ENCODE results near the gene TOX3. TPM values are rescaled to one million over a fixed set of nuclear protein-coding genes. Genes with fewer than 3 reads are reported as not detected.

The TOX3 gene
- polyA plus RNA-seq, 1 of the 3 experiments (the other 2 are of a cell fraction): not detected

DNA sequence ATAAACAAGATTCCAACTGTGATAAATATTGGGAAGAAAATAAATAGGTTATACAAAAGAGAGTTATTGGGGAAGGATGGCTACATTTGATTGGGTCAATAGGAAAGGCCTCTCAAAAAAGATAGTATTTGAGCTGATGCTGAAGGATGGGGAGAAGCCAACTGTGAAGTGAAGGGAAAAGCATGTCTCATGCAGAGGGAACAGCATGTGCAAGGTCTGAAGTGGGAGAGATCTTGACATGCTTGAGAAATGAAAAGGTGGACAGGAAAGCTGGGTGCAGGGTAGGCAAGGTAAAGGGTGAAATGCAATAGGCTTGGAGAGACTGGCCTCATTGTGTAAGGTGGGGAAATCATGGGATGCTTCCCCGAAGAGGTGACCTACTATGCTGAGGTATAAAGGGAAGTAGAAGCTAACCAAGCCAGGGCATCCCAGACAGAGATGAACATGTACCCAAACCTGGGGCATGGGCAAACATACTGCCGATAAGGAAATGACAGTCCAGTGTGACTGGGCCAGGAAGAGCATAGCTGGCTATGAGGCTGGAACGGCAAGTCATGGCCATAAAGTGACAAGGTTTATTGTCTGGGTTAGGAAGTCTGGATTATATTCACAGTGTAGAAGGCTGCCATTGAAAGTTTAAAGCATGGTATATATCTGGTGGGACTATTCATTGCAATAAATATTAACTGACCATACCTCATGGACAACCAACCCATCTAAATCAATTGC, 91.2 kb downstream of the TOX3 start:
- Histone ChIP-seq H3K9me3 (no peaks in the 10 kb centered on the region), H3F3A (replicated peaks; ENCODE audit: insufficient read depth) (no peaks in the 10 kb centered on the region), H3K4me2 (no peak overlapping the region), H2AFZ (ENCODE audit: low read depth) (no peak overlapping the region), H3K9ac (no peak overlapping the region), H3K9me2 (no peaks in the 10 kb centered on the region), H3K4me3 (ENCODE audit: low read depth in 2 of 2, low read length in 1 of 2) (no peak overlapping the region), H3K27ac (ENCODE audit: low read depth in 2 of 2, low read length in 1 of 2) (no peak overlapping the region), H3K79me2 (ENCODE audit: insufficient read depth) (no peaks in the 10 kb centered on the region), H3K36me3 (replicated peaks in 1 of 2; ENCODE audit: control insufficient read depth in 1 of 2, insufficient read depth in 2 of 2, low read length in 1 of 2) (no peaks in the 10 kb centered on the region), H3K27me3 (ENCODE audit: insufficient read depth) (no peaks in the 10 kb centered on the region), H3K4me1 (ENCODE audit: control insufficient read depth in 1 of 2, insufficient read depth in 2 of 2, low read depth in 1 of 2, low read length in 1 of 2) (no peaks in the 10 kb centered on the region), H4K20me1 (ENCODE audit: insufficient read depth) (no peaks in the 10 kb centered on the region)
- POLR2A ChIA-PET: interaction anchor here (0.5 kb wide), 1 partner anchor 11 kb away, joined by 3 read pairs; no protein-coding TSS in a partner anchor
- 47% methylated on average over 3 of the region's 3 CpGs for WGBS (ENCODE audit: low lambda C conversion rate)
- TF ChIP-seq JUND (IDR thresholded peaks at IDR 0.05) (no peak), FOXJ3 (CRISPR knock-in tag; IDR thresholded peaks at IDR 0.05) (no peak), SIN3A (IDR thresholded peaks at IDR 0.05; ENCODE audit: borderline replicate concordance, low read depth, low read length) (no peak)
- no peak for DNase-seq
- CTCF ChIA-PET: no interaction called here

DNA sequence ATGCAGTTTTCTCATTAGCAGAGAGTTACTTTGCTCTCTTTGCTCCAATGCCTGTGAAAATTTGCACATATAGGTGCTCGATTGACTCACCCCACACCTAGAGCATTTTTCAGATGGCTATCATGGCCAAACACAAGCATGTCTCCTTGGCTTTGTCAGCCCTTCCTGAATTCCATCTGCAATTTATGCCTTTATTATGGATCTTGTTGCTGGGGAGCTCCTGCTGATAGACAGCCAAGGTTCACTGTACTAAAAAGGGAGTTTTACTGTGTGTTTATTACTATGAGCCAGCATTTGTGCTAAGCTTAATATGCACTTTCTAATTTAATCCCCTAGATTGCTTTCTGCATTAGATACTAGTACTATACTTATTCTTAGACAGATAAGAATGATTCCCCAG, 93.3 kb downstream of the TOX3 start:
- H3K4me1 ChIP-seq (ENCODE audit: control insufficient read depth in 1 of 2, insufficient read depth in 2 of 2, low read depth in 1 of 2, low read length in 1 of 2): no peaks in the 10 kb centered on the region
- H3K27me3 ChIP-seq (ENCODE audit: insufficient read depth): no peaks in the 10 kb centered on the region
- no peaks in the 10 kb centered on the region for H4K20me1 ChIP-seq (ENCODE audit: insufficient read depth)
- no peaks in the 10 kb centered on the region for H3K9me2 ChIP-seq
- no peak overlapping the region for H3K4me3 ChIP-seq (ENCODE audit: low read depth in 2 of 2, low read length in 1 of 2)
- H3K36me3 ChIP-seq (replicated peaks in 1 of 2; ENCODE audit: control insufficient read depth in 1 of 2, insufficient read depth in 2 of 2, low read length in 1 of 2): no peaks in the 10 kb centered on the region
- no peak overlapping the region for H3K9ac ChIP-seq
- no peak for DNase-seq
- H3K27ac ChIP-seq (ENCODE audit: low read depth in 2 of 2, low read length in 1 of 2): no peak overlapping the region
- no peaks in the 10 kb centered on the region for H3K9me3 ChIP-seq
- CTCF ChIA-PET: no interaction called here
- 6% methylated on average over 1 of the region's 1 CpG for WGBS (ENCODE audit: low lambda C conversion rate)
- POLR2A ChIA-PET: no interaction called here
- H3F3A ChIP-seq (replicated peaks; ENCODE audit: insufficient read depth): no peaks in the 10 kb centered on the region
- H3K79me2 ChIP-seq (ENCODE audit: insufficient read depth): no peaks in the 10 kb centered on the region
- no peak overlapping the region for H2AFZ ChIP-seq (ENCODE audit: low read depth)
- H3K4me2 ChIP-seq: no peak overlapping the region
- TF ChIP-seq NFIC (IDR thresholded peaks at IDR 0.05; ENCODE audit: borderline replicate concordance): no peak
- TF ChIP-seq EP300 (IDR thresholded peaks at IDR 0.05; ENCODE audit: borderline replicate concordance in 1 of 2, low read depth in 1 of 2, low read length in 1 of 2): no peak
- no peak for TF ChIP-seq FOSL2 (IDR thresholded peaks at IDR 0.05; ENCODE audit: borderline replicate concordance, low read depth)
- no peak for TF ChIP-seq TAF1 (IDR thresholded peaks at IDR 0.05; ENCODE audit: borderline replicate concordance, low read depth, low read length)
- TF ChIP-seq MXI1 (IDR thresholded peaks at IDR 0.05; ENCODE audit: low read depth, low read length): no peak
- TF ChIP-seq POLR2AphosphoS5 (IDR thresholded peaks at IDR 0.05; ENCODE audit: low read depth, low read length): no peak
- TF ChIP-seq JUND (IDR thresholded peaks at IDR 0.05): no peak
- no peak for TF ChIP-seq GATA2 (CRISPR knock-in tag; IDR thresholded peaks at IDR 0.05)
- TF ChIP-seq, protein P1, sequence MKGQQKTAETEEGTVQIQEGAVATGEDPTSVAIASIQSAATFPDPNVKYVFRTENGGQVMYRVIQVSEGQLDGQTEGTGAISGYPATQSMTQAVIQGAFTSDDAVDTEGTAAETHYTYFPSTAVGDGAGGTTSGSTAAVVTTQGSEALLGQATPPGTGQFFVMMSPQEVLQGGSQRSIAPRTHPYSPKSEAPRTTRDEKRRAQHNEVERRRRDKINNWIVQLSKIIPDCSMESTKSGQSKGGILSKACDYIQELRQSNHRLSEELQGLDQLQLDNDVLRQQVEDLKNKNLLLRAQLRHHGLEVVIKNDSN (IDR thresholded peaks at IDR 0.05; ENCODE audit: borderline replicate concordance, low read depth): no peak
- no peak for TF ChIP-seq TCF12 (IDR thresholded peaks at IDR 0.05)
- no peak for TF ChIP-seq RAD21 (IDR thresholded peaks at IDR 0.05; ENCODE audit: low read length)
- TF ChIP-seq TEAD4 (IDR thresholded peaks at IDR 0.05; ENCODE audit: borderline replicate concordance, insufficient read depth): no peak
- TF ChIP-seq, protein P2, sequence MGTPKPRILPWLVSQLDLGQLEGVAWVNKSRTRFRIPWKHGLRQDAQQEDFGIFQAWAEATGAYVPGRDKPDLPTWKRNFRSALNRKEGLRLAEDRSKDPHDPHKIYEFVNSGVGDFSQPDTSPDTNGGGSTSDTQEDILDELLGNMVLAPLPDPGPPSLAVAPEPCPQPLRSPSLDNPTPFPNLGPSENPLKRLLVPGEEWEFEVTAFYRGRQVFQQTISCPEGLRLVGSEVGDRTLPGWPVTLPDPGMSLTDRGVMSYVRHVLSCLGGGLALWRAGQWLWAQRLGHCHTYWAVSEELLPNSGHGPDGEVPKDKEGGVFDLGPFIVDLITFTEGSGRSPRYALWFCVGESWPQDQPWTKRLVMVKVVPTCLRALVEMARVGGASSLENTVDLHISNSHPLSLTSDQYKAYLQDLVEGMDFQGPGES (IDR thresholded peaks at IDR 0.05; ENCODE audit: low read depth, low read length): no peak
- TF ChIP-seq SMC3 (IDR thresholded peaks at IDR 0.05; ENCODE audit: low read depth, low read length): no peak
- no peak for TF ChIP-seq EZH2phosphoT487 (IDR thresholded peaks at IDR 0.05; ENCODE audit: borderline replicate concordance, low read depth)
- TF ChIP-seq, protein P3, sequence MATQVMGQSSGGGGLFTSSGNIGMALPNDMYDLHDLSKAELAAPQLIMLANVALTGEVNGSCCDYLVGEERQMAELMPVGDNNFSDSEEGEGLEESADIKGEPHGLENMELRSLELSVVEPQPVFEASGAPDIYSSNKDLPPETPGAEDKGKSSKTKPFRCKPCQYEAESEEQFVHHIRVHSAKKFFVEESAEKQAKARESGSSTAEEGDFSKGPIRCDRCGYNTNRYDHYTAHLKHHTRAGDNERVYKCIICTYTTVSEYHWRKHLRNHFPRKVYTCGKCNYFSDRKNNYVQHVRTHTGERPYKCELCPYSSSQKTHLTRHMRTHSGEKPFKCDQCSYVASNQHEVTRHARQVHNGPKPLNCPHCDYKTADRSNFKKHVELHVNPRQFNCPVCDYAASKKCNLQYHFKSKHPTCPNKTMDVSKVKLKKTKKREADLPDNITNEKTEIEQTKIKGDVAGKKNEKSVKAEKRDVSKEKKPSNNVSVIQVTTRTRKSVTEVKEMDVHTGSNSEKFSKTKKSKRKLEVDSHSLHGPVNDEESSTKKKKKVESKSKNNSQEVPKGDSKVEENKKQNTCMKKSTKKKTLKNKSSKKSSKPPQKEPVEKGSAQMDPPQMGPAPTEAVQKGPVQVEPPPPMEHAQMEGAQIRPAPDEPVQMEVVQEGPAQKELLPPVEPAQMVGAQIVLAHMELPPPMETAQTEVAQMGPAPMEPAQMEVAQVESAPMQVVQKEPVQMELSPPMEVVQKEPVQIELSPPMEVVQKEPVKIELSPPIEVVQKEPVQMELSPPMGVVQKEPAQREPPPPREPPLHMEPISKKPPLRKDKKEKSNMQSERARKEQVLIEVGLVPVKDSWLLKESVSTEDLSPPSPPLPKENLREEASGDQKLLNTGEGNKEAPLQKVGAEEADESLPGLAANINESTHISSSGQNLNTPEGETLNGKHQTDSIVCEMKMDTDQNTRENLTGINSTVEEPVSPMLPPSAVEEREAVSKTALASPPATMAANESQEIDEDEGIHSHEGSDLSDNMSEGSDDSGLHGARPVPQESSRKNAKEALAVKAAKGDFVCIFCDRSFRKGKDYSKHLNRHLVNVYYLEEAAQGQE (IDR thresholded peaks at IDR 0.05; ENCODE audit: low read depth, low read length): no peak
- TF ChIP-seq, protein P4, sequence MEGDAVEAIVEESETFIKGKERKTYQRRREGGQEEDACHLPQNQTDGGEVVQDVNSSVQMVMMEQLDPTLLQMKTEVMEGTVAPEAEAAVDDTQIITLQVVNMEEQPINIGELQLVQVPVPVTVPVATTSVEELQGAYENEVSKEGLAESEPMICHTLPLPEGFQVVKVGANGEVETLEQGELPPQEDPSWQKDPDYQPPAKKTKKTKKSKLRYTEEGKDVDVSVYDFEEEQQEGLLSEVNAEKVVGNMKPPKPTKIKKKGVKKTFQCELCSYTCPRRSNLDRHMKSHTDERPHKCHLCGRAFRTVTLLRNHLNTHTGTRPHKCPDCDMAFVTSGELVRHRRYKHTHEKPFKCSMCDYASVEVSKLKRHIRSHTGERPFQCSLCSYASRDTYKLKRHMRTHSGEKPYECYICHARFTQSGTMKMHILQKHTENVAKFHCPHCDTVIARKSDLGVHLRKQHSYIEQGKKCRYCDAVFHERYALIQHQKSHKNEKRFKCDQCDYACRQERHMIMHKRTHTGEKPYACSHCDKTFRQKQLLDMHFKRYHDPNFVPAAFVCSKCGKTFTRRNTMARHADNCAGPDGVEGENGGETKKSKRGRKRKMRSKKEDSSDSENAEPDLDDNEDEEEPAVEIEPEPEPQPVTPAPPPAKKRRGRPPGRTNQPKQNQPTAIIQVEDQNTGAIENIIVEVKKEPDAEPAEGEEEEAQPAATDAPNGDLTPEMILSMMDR (IDR thresholded peaks at IDR 0.05): no peak
